Activated CD8-positive, alpha-beta memory T cell treated with anti-CD3 and anti-CD28 coated beads for 36 hours (primary cell): ENCODE measurements around the gene NUP93. TPM values are rescaled to one million over a fixed set of nuclear protein-coding genes. Genes with fewer than 3 reads are reported as not detected.

Source experiments
- CTCF ChIA-PET: fragments of 350-600 bp; sonication (Branson Sonifier 250); formaldehyde crosslinking; loops from one replicate; lab custom pipeline; 2021; ENCODE audit warnings: antibody characterized with exemption; lab: Charles Lee
- POLR2A ChIA-PET: fragments of 350-600 bp; sonication (Branson Sonifier 250); formaldehyde crosslinking; loops from one replicate; lab custom pipeline; 2021; ENCODE audit warnings: antibody characterized with exemption; lab: Charles Lee
- total RNA-seq, 2 experiments: library from RNA; stranded (reverse); gene quantifications; one replicate each; pipeline ENCODE4 v1.2.3, GENCODE V29; 2021

NUP93 gene
- total RNA-seq, result 100 to 1,000 TPM; 160 to 165 TPM

- ChIA-PET CTCF (no interaction called here), POLR2A (no interaction called here)
Measured at GRCh38 chr16:56729735-56730662, at the start of gene NUP93. Gene NUP93, plus strand, starts transcription at chr16:56730129. Its CDS starts 18,119 bp downstream, at chr16:56748248.

GRCh38 chr16:56681939-56682702 is 47.8 kb upstream of the NUP93 start, which contains the start of gene MT1X:
Gene MT1X, plus strand, starts transcription at chr16:56682470. Its CDS starts 71 bp downstream, at chr16:56682541.
- POLR2A ChIA-PET, result interaction anchor here (0.6 to 1.2 kb wide), 5 partner anchors 20 to 104 kb away, joined by 3 to 7 read pairs (median 5); no protein-coding TSS in a partner anchor

GRCh38 chr16:56682703-56683397 is 47.1 kb upstream of the NUP93 start:
- ChIA-PET POLR2A (interaction anchor here (0.6 to 1.2 kb wide), 5 partner anchors 19 to 105 kb away, joined by 3 to 7 read pairs (median 5); no protein-coding TSS in a partner anchor), CTCF (interaction anchor here (0.8 to 2.4 kb wide), 4 partner anchors 14 to 105 kb away, joined by 3 to 8 read pairs (median 6); partner anchors contain the start of gene MT1H)

More at GRCh38 chr16:56681939-56682702, 47.8 kb upstream of the NUP93 start, which contains the start of gene MT1X:
- CTCF ChIA-PET, result interaction anchor here (0.8 to 2.2 kb wide), 4 partner anchors 13 to 74 kb away, joined by 3 to 6 read pairs (median 4); partner anchors contain the start of genes MT1H and MT2A

GRCh38 chr16:56683424-56684172 is 46.3 kb upstream of the NUP93 start:
- POLR2A ChIA-PET, result interaction anchor here (1.1 to 1.2 kb wide), 2 partner anchors 18 to 40 kb away, joined by 6 to 7 read pairs; no protein-coding TSS in a partner anchor
- CTCF ChIA-PET, result interaction anchor here (1.5 to 2.4 kb wide), 3 partner anchors 14 to 106 kb away, joined by 6 to 8 read pairs (median 6); partner anchors contain the start of gene MT1H

- POLR2A ChIA-PET, result no interaction called here
- CTCF ChIA-PET, result interaction anchor here (2.4 kb wide), 1 partner anchor 107 kb away, joined by 8 read pairs; no protein-coding TSS in a partner anchor
Measured at GRCh38 chr16:56684256-56684925, 45.5 kb upstream of the NUP93 start.

GRCh38 chr16:56684926-56685590 is 44.9 kb upstream of the NUP93 start:
- ChIA-PET POLR2A (no interaction called here), CTCF (interaction anchor here (1.2 to 2.4 kb wide), 2 partner anchors 9 to 108 kb away, joined by 3 to 8 read pairs; no protein-coding TSS in a partner anchor)

GRCh38 chr16:56686758-56687157 is 43.2 kb upstream of the NUP93 start:
- CTCF ChIA-PET, result interaction anchor here (0.7 kb wide), 1 partner anchor 169 kb away, joined by 3 read pairs; no protein-coding TSS in a partner anchor
- POLR2A ChIA-PET, result no interaction called here

GRCh38 chr16:56688762-56689161 is 41.2 kb upstream of the NUP93 start:
- POLR2A ChIA-PET, result no interaction called here
- CTCF ChIA-PET, result no interaction called here

GRCh38 chr16:56689171-56689570 is 40.8 kb upstream of the NUP93 start:
- POLR2A ChIA-PET, result no interaction called here
- CTCF ChIA-PET, result no interaction called here

GRCh38 chr16:56690420-56691122 is 39.4 kb upstream of the NUP93 start:
- POLR2A ChIA-PET, result no interaction called here
- CTCF ChIA-PET, result interaction anchor here (1.0 kb wide), 1 partner anchor 11 kb away, joined by 4 read pairs; no protein-coding TSS in a partner anchor

- CTCF ChIA-PET, result no interaction called here
- POLR2A ChIA-PET, result no interaction called here
Measured at GRCh38 chr16:56691885-56692284, 38.0 kb upstream of the NUP93 start.

GRCh38 chr16:56695246-56695645 is 34.7 kb upstream of the NUP93 start:
- POLR2A ChIA-PET, result no interaction called here
- CTCF ChIA-PET, result interaction anchor here (0.8 to 1.6 kb wide), 2 partner anchors 17 to 118 kb away, joined by 4 to 6 read pairs; no protein-coding TSS in a partner anchor

- ChIA-PET CTCF (no interaction called here), POLR2A (no interaction called here)
Measured at GRCh38 chr16:56697456-56698155, 32.3 kb upstream of the NUP93 start.

- CTCF ChIA-PET, result interaction anchor here (0.6 to 3.9 kb wide), 5 partner anchors 22 to 124 kb away, joined by 3 to 48 read pairs (median 3); partner anchors contain the start of gene MT1A
Measured at GRCh38 chr16:56700195-56700594, 29.7 kb upstream of the NUP93 start.

GRCh38 chr16:56700631-56701030 is 29.3 kb upstream of the NUP93 start:
- POLR2A ChIA-PET, result interaction anchor here (1.9 kb wide), 1 partner anchor 18 kb away, joined by 7 read pairs; no protein-coding TSS in a partner anchor
- CTCF ChIA-PET, result interaction anchor here (0.6 to 3.9 kb wide), 7 partner anchors 22 to 183 kb away, joined by 3 to 48 read pairs (median 4); partner anchors contain the start of gene MT1A

More at GRCh38 chr16:56700195-56700594, 29.7 kb upstream of the NUP93 start:
- POLR2A ChIA-PET, result no interaction called here
